ENCODE data around the gene ARCN1. TPM values are rescaled to one million over a fixed set of nuclear protein-coding genes. Genes with fewer than 3 reads are reported as not detected.

Gene ARCN1
- total and polyA plus RNA-seq, 2 of the 4 experiments (the other 2 are of a cell fraction), result 148 to 212 TPM

DNA sequence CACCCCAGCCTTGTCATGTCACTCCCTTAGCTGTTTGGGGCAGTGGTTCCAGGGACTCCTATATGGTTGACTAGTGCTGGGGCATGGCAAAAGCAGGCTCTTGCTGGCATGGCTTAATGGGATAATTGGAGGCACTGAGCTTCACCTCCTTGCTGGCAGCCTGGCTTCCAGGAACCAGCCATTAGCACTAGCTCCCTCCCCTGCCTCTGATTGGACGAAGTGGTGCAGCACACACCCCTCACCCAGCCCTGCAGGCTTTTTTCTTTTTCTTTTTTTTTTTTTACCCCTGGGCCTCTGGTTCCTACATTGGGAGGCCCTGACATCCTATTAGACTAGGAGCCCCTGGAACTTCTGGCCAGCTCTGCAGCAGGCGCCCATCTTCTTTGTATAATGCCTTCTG lies 53.8 kb downstream of the ARCN1 start:
- in situ Hi-C loops (cut with MboI; ENCODE audit: low sequenced_read_pairs) (no loop called here), intact Hi-C loops (cut with micrococcal nuclease) (no loop called here), dilution Hi-C loops (cut with HindIII; ENCODE audit: low sequenced_read_pairs, unreplicated experiment) (no loop called here)
- Histone ChIP-seq H4K8ac (ENCODE audit: low read depth in 2 of 2, low read length in 2 of 2) (no peak overlapping the region), H3K4me2 (ENCODE audit: low read depth, low read length) (no peak overlapping the region), H2AFZ (replicated peaks; ENCODE audit: low read length, poor library complexity) (no peak overlapping the region), H2AK9ac (replicated peaks; ENCODE audit: low read depth, low read length, poor library complexity) (no peak overlapping the region), H3K36me3 (ENCODE audit: control insufficient read depth, insufficient read depth, low read length) (peaks cover 58% of the 10 kb centered on the region), H2BK120ac (ENCODE audit: low read depth, low read length) (no peak overlapping the region), H3K56ac (ENCODE audit: extremely low read depth, insufficient read depth, low read length) (no peak overlapping the region), H2BK15ac (ENCODE audit: low read depth, low read length) (no peak overlapping the region), H3K4ac (ENCODE audit: low read depth, low read length) (no peak overlapping the region), H3K18ac (ENCODE audit: low read depth, low read length) (no peak overlapping the region), H3K9me3 (ENCODE audit: control insufficient read depth, insufficient read depth, low read length) (no peaks in the 10 kb centered on the region), H4K5ac (ENCODE audit: low read depth, low read length) (no peak overlapping the region), H4K20me1 (ENCODE audit: insufficient read depth, low read length) (peaks cover 80% of the 10 kb centered on the region), H3K23ac (ENCODE audit: low read depth, low read length) (no peak overlapping the region), H3K79me1 (ENCODE audit: low read depth in 1 of 2, low read length in 2 of 2) (peaks cover 42 to 87% of the 10 kb centered on the region in 2 experiments), H3K27ac (ENCODE audit: insufficient read depth, low read length) (no peak overlapping the region), H4K91ac (ENCODE audit: insufficient read depth, low read depth, low read length) (no peak overlapping the region), H2BK5ac (ENCODE audit: low read depth, low read length, poor library complexity, severe bottlenecking) (no peak overlapping the region), H3K9ac (ENCODE audit: low read depth, low read length) (no peak overlapping the region), H2AK5ac (ENCODE audit: low read depth, low read length) (no peak overlapping the region), H3K9me1 (ENCODE audit: insufficient read depth, low read length) (peaks cover 27% of the 10 kb centered on the region), H3K4me3 (ENCODE audit: insufficient read depth, low read depth, low read length) (no peak overlapping the region), H3K27me3 (ENCODE audit: control insufficient read depth, insufficient read depth, low read length) (no peaks in the 10 kb centered on the region), H3K14ac (replicated peaks; ENCODE audit: low read depth, low read length) (no peak overlapping the region), H2BK20ac (ENCODE audit: low read depth, low read length) (no peak overlapping the region), H3K4me1 (ENCODE audit: control insufficient read depth, insufficient read depth, low read length) (peaks cover 16% of the 10 kb centered on the region)
- no peak for TF ChIP-seq MXI1 (IDR thresholded peaks at IDR 0.05; ENCODE audit: borderline replicate concordance, low read depth, low read length)
- TF ChIP-seq RCOR1 (IDR thresholded peaks at IDR 0.05; ENCODE audit: insufficient replicate concordance, low read length), result no peak
- TF ChIP-seq USF2 (IDR thresholded peaks at IDR 0.05; ENCODE audit: low read depth, low read length), result no peak
- TF ChIP-seq MAZ (IDR thresholded peaks at IDR 0.05; ENCODE audit: borderline replicate concordance, low read depth, low read length), result no peak
- TF ChIP-seq CHD1 (IDR thresholded peaks at IDR 0.05; ENCODE audit: low read depth, low read length), result no peak
- no peak for TF ChIP-seq MAFK (IDR thresholded peaks at IDR 0.05; ENCODE audit: low read depth, low read length)
- TF ChIP-seq RAD21 (IDR thresholded peaks at IDR 0.05; ENCODE audit: low read length), result no peak
- no peak for TF ChIP-seq FOS (IDR thresholded peaks at IDR 0.05; ENCODE audit: low read depth, low read length)
- TF ChIP-seq CTCF (conservative IDR thresholded peaks at IDR 0.05; ENCODE audit: low read depth, low read length), result no peak
- no peak for DNase-seq
- CTCF ChIA-PET, result interaction anchor here (0.6 kb wide), 1 partner anchor 22 kb away, joined by 5 read pairs; no protein-coding TSS in a partner anchor
- BruUV-seq (replicated peaks), result no TSS peak
- no CpG with 5 or more reads among the region's 2 CpGs for WGBS, 2 experiments (ENCODE audit: extremely low coverage in 2 of 2, insufficient read length in 1 of 2)
- POLR2A ChIA-PET (ENCODE audit: unreplicated experiment), result interaction anchor here (0.7 kb wide), 1 partner anchor 13 kb away, joined by 3 read pairs; no protein-coding TSS in a partner anchor
- ATAC-seq (ENCODE audit: low read depth), result no peak

Measured in IMR-90 (cell line).